Measurements from ENCODE around the gene MRPS2. TPM values are rescaled to one million over a fixed set of nuclear protein-coding genes. Genes with fewer than 3 reads are reported as not detected.

The MRPS2 gene
- total and polyA plus RNA-seq, 2 experiments from 2014 or later = 83.2 to 116 TPM

- Mint-ChIP-seq H3K4me3 (no peak overlapping the region), H3K27ac (no peak overlapping the region), H3K4me1 (peaks cover 12% of the 10 kb centered on the region), H3K36me3 (ENCODE audit: low read depth) (peaks cover 39% of the 10 kb centered on the region), H3K9me3 (no peaks in the 10 kb centered on the region; the same call in 2 of the 3 replicates), H3K27me3 (ENCODE audit: insufficient read depth, low read depth, poor library complexity) (peaks cover 11% of the 10 kb centered on the region)
- Histone ChIP-seq H3K4me3 (no peak overlapping the region), H3K27me3 (ENCODE audit: insufficient read depth) (no peaks in the 10 kb centered on the region), H4K20me1 (replicated peaks; ENCODE audit: insufficient read depth) (no peaks in the 10 kb centered on the region; the same call in 1 of the 2 replicates), H3K27ac (ENCODE audit: low read depth) (no peak overlapping the region), H3K36me3 (ENCODE audit: insufficient read depth) (peaks cover 9% of the 10 kb centered on the region; the same call in 1 of the 2 replicates), H2AFZ (no peak overlapping the region), H3F3A (replicated peaks; ENCODE audit: low read depth) (no peaks in the 10 kb centered on the region), H3K79me2 (replicated peaks; ENCODE audit: insufficient read depth) (peaks cover 19% of the 10 kb centered on the region), H3K4me1 (ENCODE audit: insufficient read depth) (no peaks in the 10 kb centered on the region; the same call in 1 of the 2 replicates), H3K4me2 (no peak overlapping the region), H3K9me2 (ENCODE audit: insufficient read depth) (no peaks in the 10 kb centered on the region)
- TF ChIP-seq REST (IDR thresholded peaks at IDR 0.05; ENCODE audit: unreplicated experiment) = no peak
- TF ChIP-seq JUNB (IDR thresholded peaks at IDR 0.05; ENCODE audit: unreplicated experiment) = no peak
- no peak for TF ChIP-seq EZH2 (IDR thresholded peaks at IDR 0.05; ENCODE audit: low read depth, unreplicated experiment)
- no peak for TF ChIP-seq ZNF331 (CRISPR knock-in tag; IDR thresholded peaks at IDR 0.05; ENCODE audit: low read depth)
- no peak for TF ChIP-seq ZNF462 (CRISPR knock-in tag; IDR thresholded peaks at IDR 0.05)
- TF ChIP-seq STAT1 (IDR thresholded peaks at IDR 0.05; ENCODE audit: unreplicated experiment) = no peak
- TF ChIP-seq ETS1 (IDR thresholded peaks at IDR 0.05) = no peak
- no peak for TF ChIP-seq CTCF (conservative IDR thresholded peaks at IDR 0.05; ENCODE audit: low read depth in 2 of 2)
- TF ChIP-seq POLR2AphosphoS5 (IDR thresholded peaks at IDR 0.05; ENCODE audit: low read depth) = no peak; the same call in 1 of the 2 replicates
- TF ChIP-seq ZNF114 (CRISPR knock-in tag; IDR thresholded peaks at IDR 0.05) = no peak
- TF ChIP-seq EZH2phosphoT487 (IDR thresholded peaks at IDR 0.05; ENCODE audit: unreplicated experiment) = no peak
- no peak for TF ChIP-seq CREB1 (CRISPR knock-in tag; IDR thresholded peaks at IDR 0.05; ENCODE audit: low read depth)
- TF ChIP-seq NANOG (IDR thresholded peaks at IDR 0.05; ENCODE audit: borderline replicate concordance) = no peak
- ATAC-seq (no peak), DNase-seq (ENCODE audit: low spot score) (no peak)
Measured at GRCh38 chr9:135505406-135506187, 5.1 kb downstream of the MRPS2 start.
